ENCODE results near the gene CLBA1.

Gene CLBA1

DNA sequence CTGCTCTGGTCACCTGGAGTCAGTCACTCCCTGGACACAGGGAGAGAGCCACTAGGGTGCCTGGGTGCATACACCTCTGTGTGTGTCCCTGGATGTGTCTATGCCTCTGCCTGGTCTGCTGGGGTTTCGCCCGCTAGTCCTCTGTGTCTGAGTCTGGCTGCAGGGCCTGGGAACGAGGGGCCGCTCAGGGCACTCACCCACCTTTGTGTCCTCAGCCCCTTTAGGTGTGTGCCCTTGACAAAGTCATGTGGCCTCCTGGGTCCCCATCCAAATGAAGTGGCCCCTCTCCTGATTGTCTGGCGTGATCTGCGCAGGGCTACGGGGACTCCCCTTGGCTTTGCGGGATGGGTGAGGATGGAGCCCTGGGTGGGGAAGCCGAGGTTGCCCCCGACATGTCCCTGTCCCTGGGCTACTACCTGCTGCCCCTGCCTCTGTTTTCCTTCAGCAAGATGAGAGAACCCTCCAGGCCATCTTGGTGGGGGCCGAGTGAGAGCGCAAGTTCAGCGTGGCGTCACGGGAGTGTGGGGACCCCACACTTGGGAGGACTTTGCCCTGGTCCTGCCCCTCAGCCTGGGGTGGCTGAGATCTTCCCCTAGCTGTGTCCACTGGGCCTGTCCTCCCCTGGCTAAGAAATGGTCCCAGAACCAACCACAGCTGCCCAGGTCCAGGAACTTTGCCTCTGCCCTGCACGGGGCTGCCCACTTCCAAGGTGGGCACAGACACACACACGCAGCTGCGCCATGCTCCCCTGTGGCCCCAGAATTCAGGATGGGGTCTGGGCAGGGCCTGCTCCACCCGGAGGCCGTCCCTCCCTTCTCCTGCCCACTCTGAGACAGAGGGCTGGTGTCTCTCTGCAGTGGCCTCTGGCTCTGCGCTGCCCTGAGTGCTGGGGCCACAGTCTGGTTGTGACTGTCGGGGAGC is 4.7 kb upstream of the CLBA1 start:
- no peak for TF ChIP-seq POLR2AphosphoS5 (IDR thresholded peaks at IDR 0.05; ENCODE audit: low read depth, low read length)
- no peak for TF ChIP-seq POLR2A (IDR thresholded peaks at IDR 0.05; ENCODE audit: low read depth, low read length)
- no peak for TF ChIP-seq TAF1 (IDR thresholded peaks at IDR 0.05; ENCODE audit: borderline replicate concordance, low read depth, low read length)
- no peak for DNase-seq (ENCODE audit: insufficient read length)
- FAIRE-seq: no peak

DNA sequence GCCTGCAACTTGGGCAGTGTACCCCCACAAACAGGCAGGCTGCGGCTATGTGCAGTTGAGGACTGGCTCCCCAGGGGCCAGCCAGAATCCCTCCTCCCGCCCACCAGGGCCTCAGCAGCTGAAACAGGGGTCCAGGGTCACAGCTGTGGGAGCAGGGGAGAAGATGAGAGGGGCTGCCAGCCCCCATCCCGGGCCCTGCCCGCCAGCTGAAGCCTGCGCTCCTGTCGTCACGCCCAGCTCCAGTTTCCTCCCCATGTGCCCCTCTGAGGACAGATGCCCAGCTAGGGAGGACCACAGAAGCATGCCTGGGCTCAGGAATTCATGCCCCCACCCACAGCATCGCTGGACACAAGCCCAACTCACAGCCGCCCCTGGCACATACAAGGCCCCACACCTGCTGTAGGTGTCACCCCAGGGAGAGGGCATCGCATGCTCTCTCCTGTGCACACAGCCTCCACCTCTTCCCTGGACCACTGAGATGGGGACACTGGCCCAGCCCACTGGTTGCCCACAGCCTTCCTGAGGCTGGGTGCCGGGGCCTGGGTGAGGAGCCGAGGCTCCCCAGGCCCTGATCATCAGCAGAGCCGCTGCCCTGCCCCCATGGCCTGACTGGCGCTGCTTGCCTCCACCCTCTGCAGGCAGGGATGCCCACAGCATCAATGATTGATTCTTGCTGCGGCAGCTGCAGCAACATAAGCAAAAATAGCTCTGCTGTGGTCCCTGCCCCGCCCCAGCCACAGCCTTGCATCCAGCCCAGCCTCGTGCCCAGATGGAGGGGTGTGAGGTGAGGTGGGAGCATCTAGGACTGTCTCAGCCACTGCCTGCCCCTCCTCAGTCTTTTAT is 3.7 kb upstream of the CLBA1 start:
- DNase-seq (ENCODE audit: insufficient read length): no peak
- FAIRE-seq: no peak

DNA sequence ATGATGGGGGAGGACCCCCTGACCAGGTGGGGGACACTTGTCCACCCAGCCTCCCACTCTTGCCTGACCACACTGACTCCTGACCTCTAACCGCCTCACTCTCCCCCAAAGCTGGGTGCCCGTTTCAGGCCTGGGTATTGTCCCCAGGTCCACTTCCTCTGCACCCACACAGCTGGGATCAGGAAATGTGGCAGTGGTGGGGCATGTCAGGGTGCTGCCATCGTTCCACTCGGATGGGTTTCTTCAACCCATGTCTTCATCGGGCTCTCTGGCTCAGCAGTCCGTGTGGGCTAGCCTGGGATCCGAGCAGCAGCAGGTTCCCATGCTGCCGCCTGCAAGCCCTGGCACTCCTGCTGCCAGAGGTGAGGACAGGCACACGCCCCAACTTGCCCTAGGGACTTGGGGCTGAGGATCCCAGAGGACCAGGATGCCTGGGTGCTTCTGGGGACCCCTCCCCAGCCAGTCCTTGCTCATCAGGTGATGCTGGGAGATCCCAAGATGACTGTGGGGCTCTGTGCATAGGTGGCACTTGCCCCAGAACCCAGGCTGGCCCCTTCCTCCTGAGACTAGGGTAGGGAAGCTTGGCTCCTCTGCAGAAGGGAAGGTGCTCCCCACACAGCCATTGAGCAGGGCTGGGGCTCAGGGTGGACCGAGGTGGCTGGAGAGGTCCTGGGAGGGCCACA is 2.9 kb upstream of the CLBA1 start:
- TF ChIP-seq POLR2A (IDR thresholded peaks at IDR 0.05; ENCODE audit: low read depth, low read length) (no peak), POLR2AphosphoS5 (IDR thresholded peaks at IDR 0.05; ENCODE audit: low read depth, low read length) (no peak), TAF1 (IDR thresholded peaks at IDR 0.05; ENCODE audit: borderline replicate concordance, low read depth, low read length) (no peak)
- DNase-seq (ENCODE audit: insufficient read length): no peak
- no peak for FAIRE-seq

More for the DNA sequence above, 3.7 kb upstream of the CLBA1 start:
- TF ChIP-seq POLR2AphosphoS5 (IDR thresholded peaks at IDR 0.05; ENCODE audit: low read depth, low read length) (no peak), TAF1 (IDR thresholded peaks at IDR 0.05; ENCODE audit: borderline replicate concordance, low read depth, low read length) (no peak), POLR2A (IDR thresholded peaks at IDR 0.05; ENCODE audit: low read depth, low read length) (no peak)

GRCh38 chr14:104983231-104983721 is 2.3 kb upstream of the CLBA1 start:
- no peak for DNase-seq (ENCODE audit: insufficient read length)
- TF ChIP-seq POLR2A (IDR thresholded peaks at IDR 0.05; ENCODE audit: low read depth, low read length): no peak
- no peak for TF ChIP-seq TAF1 (IDR thresholded peaks at IDR 0.05; ENCODE audit: borderline replicate concordance, low read depth, low read length)
- TF ChIP-seq POLR2AphosphoS5 (IDR thresholded peaks at IDR 0.05; ENCODE audit: low read depth, low read length): no peak
- no peak for FAIRE-seq

DNA sequence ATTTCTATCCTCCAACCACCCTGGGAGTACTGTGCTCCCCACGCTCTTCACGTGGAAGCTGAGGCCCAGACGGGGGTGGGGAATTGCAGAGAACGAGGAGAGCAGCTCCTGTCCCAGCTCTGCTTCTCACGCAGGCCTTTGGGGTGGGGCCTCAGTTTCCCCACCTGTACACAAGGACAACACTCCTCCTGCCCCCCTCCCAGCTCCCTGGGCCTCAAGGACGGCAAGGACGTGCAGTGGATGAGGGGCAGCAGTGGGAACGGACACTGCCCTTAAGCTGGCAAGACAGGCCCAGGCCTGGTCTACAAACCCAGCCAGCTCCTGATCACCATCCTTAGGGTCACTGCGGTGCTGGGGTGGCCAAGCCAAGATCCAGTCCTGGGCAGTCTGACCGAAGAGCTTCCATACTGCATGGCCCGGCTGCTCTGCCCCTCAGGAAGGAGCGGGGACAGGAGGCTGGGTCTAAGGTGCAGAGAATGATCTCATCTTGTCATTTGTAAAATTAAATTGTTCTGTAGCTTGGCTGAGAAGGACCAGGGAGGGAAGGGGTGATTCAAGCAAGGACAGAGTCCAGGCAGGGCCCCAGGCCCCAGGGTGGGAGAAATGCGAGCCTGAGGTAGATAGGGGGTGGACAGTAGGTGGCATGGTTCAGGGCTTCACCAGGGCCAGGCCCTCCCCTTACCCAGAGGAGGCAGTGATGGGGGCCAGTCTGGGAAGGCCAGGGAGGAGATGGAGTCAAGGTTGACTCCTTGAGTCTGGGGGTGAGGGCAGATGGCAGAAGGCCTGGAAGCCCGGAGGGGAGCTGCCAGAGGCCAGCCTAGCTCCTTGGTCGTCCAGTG is 1.3 kb upstream of the CLBA1 start:
- TF ChIP-seq TAF1 (IDR thresholded peaks at IDR 0.05; ENCODE audit: borderline replicate concordance, low read depth, low read length) (no peak), POLR2A (IDR thresholded peaks at IDR 0.05; ENCODE audit: low read depth, low read length) (no peak)
- DNase-seq (ENCODE audit: insufficient read length) (no peak), FAIRE-seq (no peak)

- FAIRE-seq (no peak), DNase-seq (ENCODE audit: insufficient read length) (no peak)
- no peak for TF ChIP-seq POLR2AphosphoS5 (IDR thresholded peaks at IDR 0.05; ENCODE audit: low read depth, low read length)
- no peak for TF ChIP-seq TAF1 (IDR thresholded peaks at IDR 0.05; ENCODE audit: borderline replicate concordance, low read depth, low read length)
- TF ChIP-seq POLR2A (IDR thresholded peaks at IDR 0.05; ENCODE audit: low read depth, low read length): no peak
These were observed 1.0 kb downstream of the CLBA1 start for GRCh38 chr14:104986487-104987164.

GRCh38 chr14:104989236-104989950 is 3.8 kb downstream of the CLBA1 start:
- DNase-seq (ENCODE audit: insufficient read length) (no peak), FAIRE-seq (no peak)
- TF ChIP-seq POLR2AphosphoS5 (IDR thresholded peaks at IDR 0.05; ENCODE audit: low read depth, low read length) (no peak), TAF1 (IDR thresholded peaks at IDR 0.05; ENCODE audit: borderline replicate concordance, low read depth, low read length) (no peak), POLR2A (IDR thresholded peaks at IDR 0.05; ENCODE audit: low read depth, low read length) (no peak)

GRCh38 chr14:104989951-104990303 is 4.3 kb downstream of the CLBA1 start:
- DNase-seq (ENCODE audit: insufficient read length) (no peak), FAIRE-seq (no peak)
- no peak for TF ChIP-seq TAF1 (IDR thresholded peaks at IDR 0.05; ENCODE audit: borderline replicate concordance, low read depth, low read length)
- TF ChIP-seq POLR2AphosphoS5 (IDR thresholded peaks at IDR 0.05; ENCODE audit: low read depth, low read length): no peak
- TF ChIP-seq POLR2A (IDR thresholded peaks at IDR 0.05; ENCODE audit: low read depth, low read length): no peak

- TF ChIP-seq POLR2A (IDR thresholded peaks at IDR 0.05; ENCODE audit: low read depth, low read length) (no peak), POLR2AphosphoS5 (IDR thresholded peaks at IDR 0.05; ENCODE audit: low read depth, low read length) (no peak), TAF1 (IDR thresholded peaks at IDR 0.05; ENCODE audit: borderline replicate concordance, low read depth, low read length) (no peak)
- FAIRE-seq (no peak), DNase-seq (ENCODE audit: insufficient read length) (no peak)
These were observed 6.3 kb downstream of the CLBA1 start for GRCh38 chr14:104991896-104992230.
